Measurements from ENCODE around the gene RENBP.

RENBP gene

DNA sequence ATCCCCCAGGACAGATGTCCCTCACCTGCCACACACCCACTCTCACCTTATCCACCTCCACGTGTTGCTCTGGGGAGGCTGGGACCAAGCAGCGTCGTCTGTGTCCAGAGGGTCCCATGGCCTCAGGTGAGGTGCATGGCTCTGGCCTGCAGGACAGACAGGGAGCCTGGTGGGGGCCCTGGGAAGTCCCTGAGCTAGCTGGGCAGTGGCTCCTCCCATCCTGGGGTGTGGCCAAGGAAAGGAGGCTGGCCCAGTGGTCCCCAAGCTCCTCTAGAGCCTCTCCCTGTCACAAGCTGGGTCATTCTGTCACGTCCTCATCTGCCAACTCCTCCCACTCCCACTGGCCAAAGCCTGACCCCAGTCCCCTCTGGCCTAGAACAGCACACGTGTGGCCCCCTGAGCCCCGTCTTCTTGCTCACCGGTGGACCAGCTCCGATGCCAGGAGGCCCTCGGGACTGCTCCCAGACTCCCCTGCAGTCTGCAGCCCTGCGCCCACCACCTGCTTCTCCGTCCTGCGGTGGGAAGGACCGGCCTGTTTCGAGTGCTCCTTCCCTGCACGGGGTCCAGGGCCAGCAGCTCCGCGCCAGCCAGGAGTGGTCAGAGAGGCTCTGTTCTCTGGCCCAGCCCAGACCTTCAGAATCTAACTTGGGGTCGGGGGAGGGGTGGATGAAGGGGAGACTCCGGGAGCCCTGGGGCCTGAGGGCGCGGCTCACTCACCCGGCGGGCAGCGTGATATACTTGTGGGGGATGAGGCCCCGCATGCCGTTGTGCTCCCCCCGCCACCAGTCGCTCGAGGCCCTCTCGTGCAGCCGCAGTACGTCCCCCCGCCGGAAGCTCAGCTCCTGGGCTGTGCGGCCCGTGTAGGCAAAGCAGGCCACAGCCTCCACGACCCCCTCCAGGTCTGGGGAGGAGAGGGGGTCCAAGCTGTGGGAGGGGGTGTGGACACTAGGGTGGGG is 35.1 kb downstream of the RENBP start:
- in situ Hi-C loops (cut with MboI; ENCODE audit: low pct_unique_long_range_greater_than_20kb, low sequenced_read_pairs, unreplicated experiment), result no loop called here
- peak; percentile 69 for DNase-seq (ENCODE audit: low spot score)
- TF ChIP-seq, protein P1, sequence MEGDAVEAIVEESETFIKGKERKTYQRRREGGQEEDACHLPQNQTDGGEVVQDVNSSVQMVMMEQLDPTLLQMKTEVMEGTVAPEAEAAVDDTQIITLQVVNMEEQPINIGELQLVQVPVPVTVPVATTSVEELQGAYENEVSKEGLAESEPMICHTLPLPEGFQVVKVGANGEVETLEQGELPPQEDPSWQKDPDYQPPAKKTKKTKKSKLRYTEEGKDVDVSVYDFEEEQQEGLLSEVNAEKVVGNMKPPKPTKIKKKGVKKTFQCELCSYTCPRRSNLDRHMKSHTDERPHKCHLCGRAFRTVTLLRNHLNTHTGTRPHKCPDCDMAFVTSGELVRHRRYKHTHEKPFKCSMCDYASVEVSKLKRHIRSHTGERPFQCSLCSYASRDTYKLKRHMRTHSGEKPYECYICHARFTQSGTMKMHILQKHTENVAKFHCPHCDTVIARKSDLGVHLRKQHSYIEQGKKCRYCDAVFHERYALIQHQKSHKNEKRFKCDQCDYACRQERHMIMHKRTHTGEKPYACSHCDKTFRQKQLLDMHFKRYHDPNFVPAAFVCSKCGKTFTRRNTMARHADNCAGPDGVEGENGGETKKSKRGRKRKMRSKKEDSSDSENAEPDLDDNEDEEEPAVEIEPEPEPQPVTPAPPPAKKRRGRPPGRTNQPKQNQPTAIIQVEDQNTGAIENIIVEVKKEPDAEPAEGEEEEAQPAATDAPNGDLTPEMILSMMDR (IDR thresholded peaks at IDR 0.05; ENCODE audit: extremely low read depth, insufficient read depth, missing control alignments), result no peak

DNA sequence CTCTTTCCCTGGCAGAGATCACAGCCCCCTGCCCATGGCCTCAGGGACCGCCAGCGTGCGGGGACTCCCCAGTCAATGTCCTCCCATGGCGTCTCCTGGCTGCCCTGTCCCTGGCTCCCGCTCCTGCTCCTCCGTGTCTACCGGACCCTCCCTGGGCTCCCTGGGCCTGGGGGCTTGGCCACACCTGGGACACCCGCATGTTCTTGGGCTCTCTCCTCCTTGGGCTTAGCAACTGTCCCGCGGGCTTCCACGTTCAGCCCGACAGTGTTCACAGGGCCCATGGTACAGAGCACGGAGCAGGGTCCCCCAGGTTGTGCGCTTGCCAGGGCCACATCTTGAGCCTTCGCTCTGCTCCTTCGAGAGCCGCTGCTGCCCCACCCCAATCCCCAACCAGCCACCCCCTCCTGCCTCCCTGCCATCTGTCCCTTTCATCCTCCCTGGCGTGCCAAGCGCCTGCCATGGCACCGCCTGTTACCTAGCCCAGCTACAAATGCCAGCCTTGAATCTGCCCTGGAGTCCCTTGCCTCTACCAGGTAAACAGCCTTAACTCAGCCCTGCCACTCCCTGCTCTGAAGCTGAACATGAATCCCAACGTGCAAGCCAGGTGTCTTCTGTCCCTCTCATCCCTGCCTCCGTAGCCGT is 36.1 kb downstream of the RENBP start:
- TF ChIP-seq, protein P1 (IDR thresholded peaks at IDR 0.05; ENCODE audit: extremely low read depth, insufficient read depth, missing control alignments), result no peak
- DNase-seq (ENCODE audit: low spot score), result no peak
- in situ Hi-C loops (cut with MboI; ENCODE audit: low pct_unique_long_range_greater_than_20kb, low sequenced_read_pairs, unreplicated experiment), result no loop called here

DNA sequence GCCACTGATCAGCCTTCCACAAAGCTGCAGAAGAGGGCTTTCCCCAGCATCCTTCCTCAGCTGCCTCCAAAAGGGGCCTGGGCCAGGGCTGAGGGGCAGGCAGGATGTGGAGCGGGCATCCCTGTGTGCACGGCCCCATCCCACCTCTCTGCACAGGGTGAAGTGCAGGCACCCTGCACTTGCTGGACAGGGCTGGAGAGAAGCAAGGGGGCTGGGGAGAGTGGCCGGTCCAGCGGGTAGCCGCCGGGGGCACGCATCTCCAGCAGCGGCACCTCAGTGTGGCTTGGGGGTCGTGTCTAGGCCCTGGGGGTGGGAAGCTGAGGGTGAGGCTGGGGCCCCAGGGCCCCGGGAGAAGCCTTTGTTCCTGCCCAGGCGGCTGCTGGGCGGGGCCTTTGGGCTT is 37.0 kb downstream of the RENBP start:
- no peak for DNase-seq (ENCODE audit: low spot score)
- TF ChIP-seq, protein P1 (IDR thresholded peaks at IDR 0.05; ENCODE audit: extremely low read depth, insufficient read depth, missing control alignments), result no peak
- in situ Hi-C loops (cut with MboI; ENCODE audit: low pct_unique_long_range_greater_than_20kb, low sequenced_read_pairs, unreplicated experiment), result no loop called here

DNA sequence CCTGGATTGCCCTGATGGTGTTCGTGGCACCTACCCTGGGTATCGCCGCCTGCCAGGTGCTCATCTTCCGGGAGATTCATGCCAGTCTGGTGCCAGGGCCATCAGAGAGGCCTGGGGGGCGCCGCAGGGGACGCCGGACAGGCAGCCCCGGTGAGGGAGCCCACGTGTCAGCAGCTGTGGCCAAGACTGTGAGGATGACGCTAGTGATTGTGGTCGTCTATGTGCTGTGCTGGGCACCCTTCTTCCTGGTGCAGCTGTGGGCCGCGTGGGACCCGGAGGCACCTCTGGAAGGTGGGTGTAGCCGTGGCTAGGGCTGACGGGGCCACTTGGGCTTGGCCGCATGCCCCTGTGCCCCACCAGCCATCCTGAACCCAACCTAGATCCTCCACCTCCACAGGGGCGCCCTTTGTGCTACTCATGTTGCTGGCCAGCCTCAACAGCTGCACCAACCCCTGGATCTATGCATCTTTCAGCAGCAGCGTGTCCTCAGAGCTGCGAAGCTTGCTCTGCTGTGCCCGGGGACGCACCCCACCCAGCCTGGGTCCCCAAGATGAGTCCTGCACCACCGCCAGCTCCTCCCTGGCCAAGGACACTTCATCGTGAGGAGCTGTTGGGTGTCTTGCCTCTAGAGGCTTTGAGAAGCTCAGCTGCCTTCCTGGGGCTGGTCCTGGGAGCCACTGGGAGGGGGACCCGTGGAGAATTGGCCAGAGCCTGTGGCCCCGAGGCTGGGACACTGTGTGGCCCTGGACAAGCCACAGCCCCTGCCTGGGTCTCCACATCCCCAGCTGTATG is 38.1 kb downstream of the RENBP start:
- in situ Hi-C loops (cut with MboI; ENCODE audit: low pct_unique_long_range_greater_than_20kb, low sequenced_read_pairs, unreplicated experiment), result no loop called here
- TF ChIP-seq, protein P1 (IDR thresholded peaks at IDR 0.05; ENCODE audit: extremely low read depth, insufficient read depth, missing control alignments), result no peak
- DNase-seq (ENCODE audit: low spot score), result no peak

DNA sequence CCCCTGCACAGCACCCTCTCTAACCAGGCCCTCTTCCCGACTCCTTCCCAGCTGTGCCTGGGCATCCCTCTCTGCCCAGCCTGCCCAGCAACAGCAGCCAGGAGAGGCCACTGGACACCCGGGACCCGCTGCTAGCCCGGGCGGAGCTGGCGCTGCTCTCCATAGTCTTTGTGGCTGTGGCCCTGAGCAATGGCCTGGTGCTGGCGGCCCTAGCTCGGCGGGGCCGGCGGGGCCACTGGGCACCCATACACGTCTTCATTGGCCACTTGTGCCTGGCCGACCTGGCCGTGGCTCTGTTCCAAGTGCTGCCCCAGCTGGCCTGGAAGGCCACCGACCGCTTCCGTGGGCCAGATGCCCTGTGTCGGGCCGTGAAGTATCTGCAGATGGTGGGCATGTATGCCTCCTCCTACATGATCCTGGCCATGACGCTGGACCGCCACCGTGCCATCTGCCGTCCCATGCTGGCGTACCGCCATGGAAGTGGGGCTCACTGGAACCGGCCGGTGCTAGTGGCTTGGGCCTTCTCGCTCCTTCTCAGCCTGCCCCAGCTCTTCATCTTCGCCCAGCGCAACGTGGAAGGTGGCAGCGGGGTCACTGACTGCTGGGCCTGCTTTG is 38.9 kb downstream of the RENBP start:
- TF ChIP-seq, protein P1 (IDR thresholded peaks at IDR 0.05; ENCODE audit: extremely low read depth, insufficient read depth, missing control alignments), result no peak
- DNase-seq (ENCODE audit: low spot score), result no peak
- in situ Hi-C loops (cut with MboI; ENCODE audit: low pct_unique_long_range_greater_than_20kb, low sequenced_read_pairs, unreplicated experiment), result no loop called here
